Measurements from ENCODE around the gene HS3ST5.

The HS3ST5 gene

DNA sequence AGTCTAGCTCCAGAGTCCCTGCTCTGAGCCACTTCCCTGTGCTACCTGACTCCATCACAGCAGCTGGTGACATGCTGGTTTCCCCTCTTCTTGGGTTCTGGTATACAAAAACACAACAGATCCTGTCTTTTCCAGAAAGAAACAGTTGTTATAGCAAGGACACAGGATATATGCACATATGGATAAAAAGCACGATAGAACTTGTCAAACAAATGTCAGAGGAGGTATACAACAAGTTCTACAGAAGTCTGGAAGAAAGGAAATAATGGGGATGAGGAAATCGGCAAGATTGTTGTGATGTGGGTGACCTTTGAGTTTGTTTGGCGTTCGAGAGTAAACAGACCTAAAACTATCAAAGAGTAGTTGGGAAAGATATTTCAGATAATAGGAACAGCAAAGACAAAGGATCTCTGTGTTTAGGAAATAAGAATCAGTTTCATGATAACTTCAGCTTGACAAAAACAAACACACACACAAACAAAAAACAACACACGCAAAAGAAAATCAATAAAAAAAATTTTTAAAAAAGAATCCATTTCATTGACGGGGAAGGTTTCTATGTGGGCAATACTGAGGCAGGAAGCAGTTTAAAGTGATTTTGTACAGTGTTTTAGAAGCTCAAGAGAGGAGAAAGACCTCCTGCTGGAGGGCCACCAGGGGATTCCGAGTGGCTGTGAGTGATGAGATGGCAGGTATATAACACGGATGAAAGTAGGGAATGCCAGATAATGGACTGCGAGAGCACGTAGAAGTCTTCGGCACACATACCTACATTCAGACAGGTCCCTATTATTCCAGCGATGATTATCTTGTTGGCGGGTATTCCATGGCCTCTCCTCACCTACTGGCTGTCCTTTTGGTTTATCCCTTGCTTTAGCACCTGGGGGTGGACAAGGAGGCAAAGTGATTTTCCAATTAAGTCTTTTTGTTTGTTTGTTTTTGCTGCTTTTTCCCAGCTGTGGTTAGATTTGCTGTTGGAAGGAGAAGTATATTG lies 174.9 kb downstream of the HS3ST5 start:
- no peak for DNase-seq (ENCODE audit: low read depth)
- TF ChIP-seq, protein P1, sequence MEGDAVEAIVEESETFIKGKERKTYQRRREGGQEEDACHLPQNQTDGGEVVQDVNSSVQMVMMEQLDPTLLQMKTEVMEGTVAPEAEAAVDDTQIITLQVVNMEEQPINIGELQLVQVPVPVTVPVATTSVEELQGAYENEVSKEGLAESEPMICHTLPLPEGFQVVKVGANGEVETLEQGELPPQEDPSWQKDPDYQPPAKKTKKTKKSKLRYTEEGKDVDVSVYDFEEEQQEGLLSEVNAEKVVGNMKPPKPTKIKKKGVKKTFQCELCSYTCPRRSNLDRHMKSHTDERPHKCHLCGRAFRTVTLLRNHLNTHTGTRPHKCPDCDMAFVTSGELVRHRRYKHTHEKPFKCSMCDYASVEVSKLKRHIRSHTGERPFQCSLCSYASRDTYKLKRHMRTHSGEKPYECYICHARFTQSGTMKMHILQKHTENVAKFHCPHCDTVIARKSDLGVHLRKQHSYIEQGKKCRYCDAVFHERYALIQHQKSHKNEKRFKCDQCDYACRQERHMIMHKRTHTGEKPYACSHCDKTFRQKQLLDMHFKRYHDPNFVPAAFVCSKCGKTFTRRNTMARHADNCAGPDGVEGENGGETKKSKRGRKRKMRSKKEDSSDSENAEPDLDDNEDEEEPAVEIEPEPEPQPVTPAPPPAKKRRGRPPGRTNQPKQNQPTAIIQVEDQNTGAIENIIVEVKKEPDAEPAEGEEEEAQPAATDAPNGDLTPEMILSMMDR (conservative IDR thresholded peaks at IDR 0.05; ENCODE audit: control insufficient read depth, insufficient read depth, low read depth, low read length) = no peak
- no peak overlapping the region for H3K4me3 ChIP-seq (ENCODE audit: control insufficient read depth, low read depth, low read length)

DNA sequence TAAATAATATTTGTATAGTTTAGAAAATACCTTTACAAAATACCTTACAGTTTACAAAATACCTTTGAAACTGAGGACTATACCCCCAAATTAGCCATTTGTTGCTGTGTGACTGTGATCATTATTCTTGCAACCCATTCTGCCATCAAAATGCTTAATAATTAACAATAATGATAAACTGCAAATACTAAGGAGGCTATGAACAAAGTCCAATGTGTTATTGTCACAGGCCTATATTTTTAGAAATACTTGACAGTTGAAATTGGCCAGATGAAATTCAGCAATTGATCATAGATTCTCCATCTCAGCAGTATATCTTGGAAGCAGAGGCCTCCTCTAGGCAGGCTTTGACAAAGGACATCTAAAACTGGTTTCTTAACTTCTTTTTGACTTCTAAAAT lies 178.6 kb downstream of the HS3ST5 start:
- TF ChIP-seq, protein P1 (conservative IDR thresholded peaks at IDR 0.05; ENCODE audit: control insufficient read depth, insufficient read depth, low read depth, low read length) = no peak
- DNase-seq (ENCODE audit: low read depth) = no peak
- H3K4me3 ChIP-seq (ENCODE audit: control insufficient read depth, low read depth, low read length) = no peak overlapping the region

DNA sequence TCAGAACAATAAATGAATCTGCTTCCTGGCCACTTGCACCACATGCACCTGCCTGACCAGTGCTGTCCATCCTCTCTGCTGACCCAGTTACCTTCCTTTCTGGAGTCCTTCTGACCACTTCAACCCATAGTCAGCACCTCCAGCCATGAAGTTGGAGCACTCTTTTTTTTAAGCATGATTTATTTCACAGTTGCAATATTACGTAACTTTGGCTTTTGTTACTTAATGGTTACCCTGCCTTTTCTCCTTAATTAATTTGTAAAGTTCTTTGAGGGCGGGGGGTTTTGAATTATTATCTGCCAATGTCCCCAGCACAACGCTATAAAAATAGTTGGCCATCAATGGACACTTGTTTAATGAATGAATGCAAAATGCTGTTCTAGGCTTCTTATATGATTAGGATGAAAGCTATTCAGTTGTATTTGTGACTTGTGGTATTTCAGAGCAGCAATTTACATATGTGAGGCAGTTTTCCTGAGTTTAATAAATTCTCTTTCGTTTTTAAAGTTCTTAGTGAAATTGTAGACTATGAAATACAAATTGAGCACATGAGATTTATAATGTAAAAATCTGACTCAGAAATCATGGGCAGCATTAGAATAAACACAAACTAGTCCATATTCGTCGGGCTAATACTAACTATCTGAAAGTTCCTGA lies 180.0 kb downstream of the HS3ST5 start:
- no peak for DNase-seq (ENCODE audit: low read depth)

GRCh38 chr6:114160881-114161280 lies 181.9 kb downstream of the HS3ST5 start:
- TF ChIP-seq, protein P1 (conservative IDR thresholded peaks at IDR 0.05; ENCODE audit: control insufficient read depth, insufficient read depth, low read depth, low read length) = no peak
- H3K4me3 ChIP-seq (ENCODE audit: control insufficient read depth, low read depth, low read length) = no peak overlapping the region
- no peak for DNase-seq (ENCODE audit: low read depth)

More for the DNA sequence above, 180.0 kb downstream of the HS3ST5 start:
- H3K4me3 ChIP-seq (ENCODE audit: control insufficient read depth, low read depth, low read length) = no peak overlapping the region
- TF ChIP-seq, protein P1 (conservative IDR thresholded peaks at IDR 0.05; ENCODE audit: control insufficient read depth, insufficient read depth, low read depth, low read length) = no peak

GRCh38 chr6:114159727-114160126 lies 183.1 kb downstream of the HS3ST5 start:
- TF ChIP-seq, protein P1 (conservative IDR thresholded peaks at IDR 0.05; ENCODE audit: control insufficient read depth, insufficient read depth, low read depth, low read length) = no peak

GRCh38 chr6:114158838-114159694 lies 183.8 kb downstream of the HS3ST5 start:
- TF ChIP-seq, protein P1 (conservative IDR thresholded peaks at IDR 0.05; ENCODE audit: control insufficient read depth, insufficient read depth, low read depth, low read length) = no peak
- no peak overlapping the region for H3K4me3 ChIP-seq (ENCODE audit: control insufficient read depth, low read depth, low read length)
- no peak for DNase-seq (ENCODE audit: low read depth)

More at GRCh38 chr6:114159727-114160126, 183.1 kb downstream of the HS3ST5 start:
- no peak overlapping the region for H3K4me3 ChIP-seq (ENCODE audit: control insufficient read depth, low read depth, low read length)
- no peak for DNase-seq (ENCODE audit: low read depth)
